Measurements from ENCODE around the gene LRMDA. TPM values are rescaled to one million over a fixed set of nuclear protein-coding genes. Genes with fewer than 3 reads are reported as not detected.
"Not testable (repeated sequence)": the region's sequence is repeated elsewhere in the genome, so short reads cannot be mapped to it uniquely, and the experiment has no call there.

Gene LRMDA
- total and polyA plus RNA-seq, 4 experiments from 2014 or later, result not detected

GRCh38 chr10:75766106-75766505 lies 334.7 kb downstream of the LRMDA start:
- Histone ChIP-seq H3K27ac (ENCODE audit: low read depth, low read length) (no peak overlapping the region), H3K9me3 (ENCODE audit: control insufficient read depth in 1 of 2, low read length in 2 of 2) (no peaks in the 10 kb centered on the region), H3K27me3 (ENCODE audit: insufficient read depth, low read length) (no peaks in the 10 kb centered on the region), H3K36me3 (ENCODE audit: insufficient read depth, low read length) (no peaks in the 10 kb centered on the region), H3K4me1 (ENCODE audit: insufficient read depth, low read length) (no peaks in the 10 kb centered on the region), H3K4me3 (ENCODE audit: low read length in 2 of 2) (no peak overlapping the region)
- peaks cover 0 to 4% (median under 1%) of the 10 kb centered on the region in 4 donors for H3K4me1 Mint-ChIP-seq
- ChIA-PET POLR2A (ENCODE audit: partially characterized antibody) (no interaction called here), CTCF (ENCODE audit: partially characterized antibody) (no interaction called here)
- H3K36me3 Mint-ChIP-seq, result no peaks in the 10 kb centered on the region
- H3K9me3 Mint-ChIP-seq, result peaks cover 0 to 5% (median 0%) of the 10 kb centered on the region in 8 donors
- no peak overlapping the region for H3K27ac Mint-ChIP-seq
- no peak overlapping the region for H3K4me3 Mint-ChIP-seq
- intact Hi-C loops (cut with micrococcal nuclease), result no loop called here
- no peak for DNase-seq
- peaks cover 2 to 3% of the 10 kb centered on the region in 2 donors for H3K27me3 Mint-ChIP-seq

GRCh38 chr10:75766752-75767151 lies 335.3 kb downstream of the LRMDA start:
- H3K4me1 ChIP-seq (ENCODE audit: insufficient read depth, low read length); H3K27me3 ChIP-seq (ENCODE audit: insufficient read depth, low read length); H3K27ac Mint-ChIP-seq; H3K4me3 Mint-ChIP-seq; H3K9me3 Mint-ChIP-seq; H3K4me3 ChIP-seq (ENCODE audit: low read length in 2 of 2); H3K9me3 ChIP-seq (ENCODE audit: control insufficient read depth in 1 of 2, low read length in 2 of 2); intact Hi-C loops (cut with micrococcal nuclease); CTCF ChIA-PET (ENCODE audit: partially characterized antibody); H3K27me3 Mint-ChIP-seq; H3K36me3 ChIP-seq (ENCODE audit: insufficient read depth, low read length); DNase-seq; H3K36me3 Mint-ChIP-seq; H3K27ac ChIP-seq (ENCODE audit: low read depth, low read length); POLR2A ChIA-PET (ENCODE audit: partially characterized antibody): not testable (repeated sequence)
- H3K4me1 Mint-ChIP-seq, result peaks cover 6 to 11% (median 7%) of the 10 kb centered on the region in 4 donors

GRCh38 chr10:75770626-75771081 lies 339.2 kb downstream of the LRMDA start:
- H3K36me3 Mint-ChIP-seq, result peaks cover 0 to 3% of the 10 kb centered on the region in 2 donors
- peaks cover 0 to 5% (median 0%) of the 10 kb centered on the region in 8 donors for H3K9me3 Mint-ChIP-seq
- peaks cover 2 to 3% of the 10 kb centered on the region in 2 donors for H3K27me3 Mint-ChIP-seq
- no peaks in the 10 kb centered on the region for H3K9me3 ChIP-seq (ENCODE audit: control insufficient read depth in 1 of 2, low read length in 2 of 2)
- peak overlapping the region in 2 of 7 donors; percentile 52 to 75 for H3K27ac Mint-ChIP-seq
- H3K4me3 ChIP-seq (ENCODE audit: low read length in 2 of 2), result no peak overlapping the region
- no peak for DNase-seq
- peaks cover 16 to 25% (median 22%) of the 10 kb centered on the region in 4 donors for H3K4me1 Mint-ChIP-seq
- CTCF ChIA-PET (ENCODE audit: partially characterized antibody), result no interaction called here
- H3K36me3 ChIP-seq (ENCODE audit: insufficient read depth, low read length), result no peaks in the 10 kb centered on the region
- H3K4me3 Mint-ChIP-seq, result peak overlapping the region in 4 of 8 donors; percentile 1 to 93 (median 21)
- no peaks in the 10 kb centered on the region for H3K27me3 ChIP-seq (ENCODE audit: insufficient read depth, low read length)
- POLR2A ChIA-PET (ENCODE audit: partially characterized antibody), result no interaction called here
- no peak overlapping the region for H3K27ac ChIP-seq (ENCODE audit: low read depth, low read length)
- intact Hi-C loops (cut with micrococcal nuclease), result no loop called here
- H3K4me1 ChIP-seq (ENCODE audit: insufficient read depth, low read length), result peaks cover 8% of the 10 kb centered on the region

- Histone ChIP-seq H3K27ac (ENCODE audit: low read depth, low read length) (no peak overlapping the region), H3K4me1 (ENCODE audit: insufficient read depth, low read length) (peaks cover 8% of the 10 kb centered on the region), H3K9me3 (ENCODE audit: control insufficient read depth in 1 of 2, low read length in 2 of 2) (no peaks in the 10 kb centered on the region), H3K36me3 (ENCODE audit: insufficient read depth, low read length) (no peaks in the 10 kb centered on the region), H3K27me3 (ENCODE audit: insufficient read depth, low read length) (no peaks in the 10 kb centered on the region), H3K4me3 (ENCODE audit: low read length in 2 of 2) (no peak overlapping the region)
- Mint-ChIP-seq H3K4me1 (peaks cover 16 to 25% (median 22%) of the 10 kb centered on the region in 4 donors), H3K9me3 (peaks cover 0 to 5% (median 0%) of the 10 kb centered on the region in 8 donors), H3K36me3 (peaks cover 0 to 3% of the 10 kb centered on the region in 2 donors), H3K27me3 (peaks cover 2 to 3% of the 10 kb centered on the region in 2 donors), H3K27ac (peak overlapping the region in 6 of 7 donors; percentile 17 to 89 (median 84)), H3K4me3 (peak overlapping the region; percentile 65 to 93 (median 71))
- no peak for DNase-seq
- intact Hi-C loops (cut with micrococcal nuclease), result no loop called here
- CTCF ChIA-PET (ENCODE audit: partially characterized antibody), result no interaction called here
- POLR2A ChIA-PET (ENCODE audit: partially characterized antibody), result no interaction called here
These were observed 340.2 kb downstream of the LRMDA start for GRCh38 chr10:75771606-75772005.

DNA sequence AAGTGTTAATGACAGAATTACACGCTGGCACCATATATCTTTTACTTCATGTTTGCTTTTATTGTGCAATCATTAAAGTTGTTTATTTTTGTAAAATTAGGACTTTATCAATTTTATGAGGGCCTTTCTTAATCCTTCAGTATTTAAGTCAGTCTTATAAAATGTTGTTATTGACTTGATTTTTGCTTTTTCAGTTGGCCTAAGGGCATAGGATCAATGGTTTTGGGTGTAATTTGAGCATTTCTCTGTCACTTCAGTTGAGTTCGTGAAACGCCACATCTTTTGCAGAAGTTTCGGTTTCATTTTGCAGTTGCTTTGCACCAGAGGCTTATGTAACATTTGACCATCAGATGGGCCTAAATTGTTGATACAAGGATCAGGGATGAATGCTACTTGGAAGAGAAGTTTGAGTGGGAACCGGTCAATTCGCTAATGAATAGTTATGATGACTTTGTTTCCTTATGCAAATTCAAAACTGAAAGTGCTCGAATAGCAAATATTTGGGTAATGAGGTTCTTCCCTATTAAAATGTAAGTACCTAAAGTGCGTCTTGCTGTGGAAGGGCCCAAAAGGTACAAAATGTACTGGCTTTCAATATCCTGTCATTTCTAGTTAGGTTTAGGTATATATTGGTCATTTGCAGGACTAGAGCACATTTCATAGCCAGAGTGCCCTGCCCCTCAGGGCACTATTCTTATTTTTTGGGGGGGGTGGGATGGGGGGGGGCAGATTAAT lies 340.9 kb downstream of the LRMDA start:
- H3K4me1 ChIP-seq (ENCODE audit: insufficient read depth, low read length), result peaks cover 8% of the 10 kb centered on the region
- Mint-ChIP-seq H3K4me3 (peak overlapping the region; percentile 84 to 93 (median 90)), H3K4me1 (peaks cover 16 to 25% (median 22%) of the 10 kb centered on the region in 4 donors), H3K36me3 (peaks cover 0 to 3% of the 10 kb centered on the region in 2 donors), H3K9me3 (peaks cover 0 to 5% (median 0%) of the 10 kb centered on the region in 8 donors), H3K27ac (peak overlapping the region; percentile 14 to 93 (median 81)), H3K27me3 (peaks cover 0 to 2% of the 10 kb centered on the region in 2 donors)
- peak in 4 of 5 donors; percentile 8 to 24 (median 15) for DNase-seq
- CTCF ChIA-PET (ENCODE audit: partially characterized antibody), result no interaction called here
- intact Hi-C loops (cut with micrococcal nuclease), result no loop called here
- no peaks in the 10 kb centered on the region for H3K27me3 ChIP-seq (ENCODE audit: insufficient read depth, low read length)
- no peaks in the 10 kb centered on the region for H3K9me3 ChIP-seq (ENCODE audit: control insufficient read depth in 1 of 2, low read length in 2 of 2)
- H3K4me3 ChIP-seq (ENCODE audit: low read length in 2 of 2), result peak overlapping the region; percentile 7 to 42
- H3K27ac ChIP-seq (ENCODE audit: low read depth, low read length), result no peak overlapping the region
- H3K36me3 ChIP-seq (ENCODE audit: insufficient read depth, low read length), result no peaks in the 10 kb centered on the region
- POLR2A ChIA-PET (ENCODE audit: partially characterized antibody), result no interaction called here

- peak overlapping the region in 2 of 7 donors; percentile 10 to 63 for H3K27ac Mint-ChIP-seq
These were observed 341.9 kb downstream of the LRMDA start for GRCh38 chr10:75773231-75773780.

More at GRCh38 chr10:75773231-75773780, 341.9 kb downstream of the LRMDA start:
- Histone ChIP-seq H3K27me3 (ENCODE audit: insufficient read depth, low read length) (no peaks in the 10 kb centered on the region), H3K36me3 (ENCODE audit: insufficient read depth, low read length) (no peaks in the 10 kb centered on the region), H3K4me3 (ENCODE audit: low read length in 2 of 2) (no peak overlapping the region), H3K9me3 (ENCODE audit: control insufficient read depth in 1 of 2, low read length in 2 of 2) (no peaks in the 10 kb centered on the region), H3K27ac (ENCODE audit: low read depth, low read length) (no peak overlapping the region), H3K4me1 (ENCODE audit: insufficient read depth, low read length) (peaks cover 8% of the 10 kb centered on the region)
- intact Hi-C loops (cut with micrococcal nuclease), result no loop called here
- Mint-ChIP-seq H3K27me3 (peaks cover 0 to 2% of the 10 kb centered on the region in 2 donors), H3K4me3 (peak overlapping the region in 5 of 8 donors; percentile 12 to 61 (median 40)), H3K4me1 (peaks cover 16 to 25% (median 22%) of the 10 kb centered on the region in 4 donors), H3K9me3 (peaks cover 0 to 3% (median 0%) of the 10 kb centered on the region in 8 donors), H3K36me3 (peaks cover 0 to 3% of the 10 kb centered on the region in 2 donors)
- ChIA-PET POLR2A (ENCODE audit: partially characterized antibody) (no interaction called here), CTCF (ENCODE audit: partially characterized antibody) (no interaction called here)
- no peak for DNase-seq
